OCI-LY3 (cell line): Measurements from ENCODE around the gene ASTN1.

Experiments used
- CTCF ChIP-seq: fragments of 200-600, 300-600 bp; sonication (generic); IDR thresholded peaks from 2 replicates; pipeline ENCODE4 v1.5.1; 2014; ENCODE audit warnings: antibody characterized with exemption, low read length, low read depth
- EZH2phosphoT487 ChIP-seq: fragments of 200-600 bp; shearing (Covaris generic); IDR thresholded peaks from 2 replicates; pipeline ENCODE4 v1.6.1; 2018; ENCODE audit warnings: antibody characterized with exemption, mixed run types, low read depth

- TF ChIP-seq CTCF (no peak), EZH2phosphoT487 (no peak)
Measured at GRCh38 chr1:176847052-176847451, 317.5 kb downstream of the ASTN1 start.
